SU-DHL-6 (cell line): Measurements from ENCODE around the gene SGCD.

Source experiments
- H2AFZ ChIP-seq: fragments of 200-600 bp; sonication (generic); 2 replicates; pipeline ENCODE4 v1.6.1; 2014; ENCODE audit warnings: low read depth, mild to moderate bottlenecking, moderate library complexity, mixed read lengths, antibody characterized with exemption, low read length; ENCODE audit not compliant: severe bottlenecking
- H3F3A ChIP-seq: fragments of 200-600 bp; shearing (Covaris generic); 2 replicates; pipeline ENCODE4 v1.6.0; 2016; ENCODE audit warnings: antibody characterized with exemption, mild to moderate bottlenecking; ENCODE audit not compliant: insufficient read depth
- H3K27ac ChIP-seq: fragments of 200-600 bp; sonication (generic); 2 replicates; pipeline ENCODE4 v1.5.1; 2016; ENCODE audit warnings: low read depth, mild to moderate bottlenecking, low read length, moderate library complexity, mixed read lengths
- H3K27me3 ChIP-seq: fragments of 200-600 bp; sonication (generic), shearing (Covaris generic); 2 replicates; pipeline ENCODE4 v1.6.0; 2014; ENCODE audit warnings: mild to moderate bottlenecking, low read length
- H3K36me3 ChIP-seq: fragments of 200-600 bp; sonication (generic); 2 replicates; pipeline ENCODE4 v1.6.1; 2014; ENCODE audit warnings: mild to moderate bottlenecking, low read length, mixed read lengths
- H3K4me2 ChIP-seq: fragments of 300-600, 200-600 bp; shearing (Covaris generic), sonication (generic); 2 replicates; pipeline ENCODE4 v1.6.0; 2014; ENCODE audit warnings: low read length, low read depth, mild to moderate bottlenecking; ENCODE audit not compliant: poor library complexity, severe bottlenecking
- H3K4me3 ChIP-seq: fragments of 200-600 bp; sonication (generic); 2 replicates; pipeline ENCODE4 v1.5.1; 2014; ENCODE audit warnings: antibody characterized with exemption, low read length, mild to moderate bottlenecking, mixed read lengths; ENCODE audit not compliant: insufficient read depth, poor library complexity, severe bottlenecking
- H3K79me2 ChIP-seq: fragments of 200-600 bp; sonication (generic); 2 replicates; pipeline ENCODE4 v1.6.1; 2014; ENCODE audit warnings: mild to moderate bottlenecking, low read length, moderate library complexity; ENCODE audit not compliant: insufficient read depth
- H3K9ac ChIP-seq: fragments of 200-600 bp; sonication (generic); 2 replicates; pipeline ENCODE4 v1.7.0; 2014; ENCODE audit warnings: mild to moderate bottlenecking, low read length
- H3K9me2 ChIP-seq: fragments of 200-600 bp; sonication (generic); replicated peaks from 2 replicates; pipeline ENCODE4 v1.6.1; 2014; ENCODE audit warnings: low read length; ENCODE audit not compliant: insufficient read depth
- H3K9me3 ChIP-seq: fragments of 200-600 bp; sonication (generic); 2 replicates; pipeline ENCODE4 v1.6.1; 2014; ENCODE audit warnings: low read length, mixed read lengths; ENCODE audit not compliant: insufficient read depth
- H4K20me1 ChIP-seq: fragments of 200-600 bp; sonication (generic); 2 replicates; pipeline ENCODE4 v1.6.1; 2014; ENCODE audit warnings: low read depth, mild to moderate bottlenecking, antibody characterized with exemption, low read length, moderate library complexity, mixed read lengths
- CTCF ChIP-seq: fragments of 200-600 bp; sonication (generic); IDR thresholded peaks from one replicate; pipeline ENCODE4 v1.5.1; 2017; ENCODE audit warnings: antibody characterized with exemption, mild to moderate bottlenecking, low read length, moderate library complexity; ENCODE audit not compliant: insufficient read depth, poor library complexity, severe bottlenecking
- EZH2phosphoT487 ChIP-seq: fragments of 200-600 bp; sonication (generic), shearing (Covaris generic); conservative IDR thresholded peaks from 2 replicates; pipeline ENCODE4 v1.6.1; 2018; ENCODE audit warnings: mild to moderate bottlenecking, antibody characterized with exemption, low read length, moderate library complexity, mixed read lengths

The SGCD gene

GRCh38 chr5:156361436-156362109, 34.6 kb downstream of the SGCD start:
- no peaks in the 10 kb centered on the region for H3F3A ChIP-seq
- H3K4me3 ChIP-seq, result no peak overlapping the region
- no peak overlapping the region for H2AFZ ChIP-seq
- H3K4me2 ChIP-seq, result no peak overlapping the region
- no peaks in the 10 kb centered on the region for H4K20me1 ChIP-seq
- no peaks in the 10 kb centered on the region for H3K9me2 ChIP-seq
- no peak overlapping the region for H3K27ac ChIP-seq
- H3K9ac ChIP-seq, result no peak overlapping the region
- H3K9me3 ChIP-seq, result no peaks in the 10 kb centered on the region
- TF ChIP-seq EZH2phosphoT487, result no peak
- no peak for TF ChIP-seq CTCF
- H3K79me2 ChIP-seq, result no peaks in the 10 kb centered on the region
- no peaks in the 10 kb centered on the region for H3K27me3 ChIP-seq
- H3K36me3 ChIP-seq, result no peaks in the 10 kb centered on the region

- H3K9ac ChIP-seq, result no peak overlapping the region
- no peak for TF ChIP-seq EZH2phosphoT487
- no peak for TF ChIP-seq CTCF
- H3K79me2 ChIP-seq, result no peaks in the 10 kb centered on the region
- H3K4me3 ChIP-seq, result no peak overlapping the region
- no peak overlapping the region for H3K27ac ChIP-seq
- no peak overlapping the region for H3K4me2 ChIP-seq
- H3K9me3 ChIP-seq, result no peaks in the 10 kb centered on the region
- no peaks in the 10 kb centered on the region for H3K9me2 ChIP-seq
- H3K36me3 ChIP-seq, result no peaks in the 10 kb centered on the region
- no peaks in the 10 kb centered on the region for H4K20me1 ChIP-seq
- no peaks in the 10 kb centered on the region for H3K27me3 ChIP-seq
- H3F3A ChIP-seq, result no peaks in the 10 kb centered on the region
- no peak overlapping the region for H2AFZ ChIP-seq
Measured at GRCh38 chr5:156363861-156364260, 36.9 kb downstream of the SGCD start.

GRCh38 chr5:156366521-156366920, 39.6 kb downstream of the SGCD start:
- H3K36me3 ChIP-seq, result no peaks in the 10 kb centered on the region
- H3K9me2 ChIP-seq, result no peaks in the 10 kb centered on the region
- H3K4me2 ChIP-seq, result no peak overlapping the region

More at GRCh38 chr5:156366521-156366920, 39.6 kb downstream of the SGCD start:
- H2AFZ ChIP-seq, result no peak overlapping the region
- no peaks in the 10 kb centered on the region for H3K27me3 ChIP-seq
- no peak overlapping the region for H3K9ac ChIP-seq
- H3K27ac ChIP-seq, result no peak overlapping the region
- no peak for TF ChIP-seq CTCF
- no peak for TF ChIP-seq EZH2phosphoT487
- H3F3A ChIP-seq, result no peaks in the 10 kb centered on the region
- no peak overlapping the region for H3K4me3 ChIP-seq
- H3K79me2 ChIP-seq, result no peaks in the 10 kb centered on the region
- H3K9me3 ChIP-seq, result no peaks in the 10 kb centered on the region
- H4K20me1 ChIP-seq, result no peaks in the 10 kb centered on the region
